SK-N-SH (cell line): ENCODE measurements around the gene TRAF3IP1. TPM values are rescaled to one million over a fixed set of nuclear protein-coding genes. Genes with fewer than 3 reads are reported as not detected.

Experiments used
- CTCF ChIA-PET: fragments of 300-600, 350-600 bp; formaldehyde crosslinking; extraction: SDS; loops from one replicate; lab custom pipeline; 2021; lab: Yijun Ruan, JAX
- POLR2A ChIA-PET: fragments of 350-600 bp; sonication (Branson Sonifier 250); formaldehyde crosslinking; extraction: SDS; loops from one replicate; lab custom pipeline; 2020; ENCODE audit warnings: antibody characterized with exemption, inconsistent platforms; lab: Yijun Ruan, JAX
- DNase-seq: peaks from one replicate; pipeline ENCODE4 v3.0.0; 2012
- H2AFZ ChIP-seq: fragments of 200-600 bp; sonication (generic); 2 replicates; pipeline ENCODE4 v1.8.1; 2016; ENCODE audit warnings: antibody characterized with exemption, mild to moderate bottlenecking, low read depth
- H3F3A ChIP-seq: fragments of 200-600 bp; sonication (generic); replicated peaks from 2 replicates; pipeline ENCODE3; 2016; ENCODE audit warnings: antibody characterized with exemption, mild to moderate bottlenecking; ENCODE audit not compliant: insufficient read depth
- H3K27ac ChIP-seq, 2 experiments: fragments of 200-500 bp in 1 of 2; fragments of 200-600 bp in 1 of 2; sonication (Bioruptor generic) in 1 of 2; sonication (generic), shearing (Covaris generic) in 1 of 2; 2 replicates each; pipeline versions ENCODE4 v1.5.1 to v1.6.1; 2014 to 2016; ENCODE audit warnings: low read depth in 2 of 2, inconsistent platforms in 1 of 2, low read length in 1 of 2, mild to moderate bottlenecking in 1 of 2, mixed read lengths in 1 of 2
- H3K27me3 ChIP-seq: fragments of 200-600 bp; sonication (generic), shearing (Covaris generic); 2 replicates; pipeline ENCODE4 v1.6.1; 2016; ENCODE audit warnings: mixed run types; ENCODE audit not compliant: insufficient read depth
- H3K36me3 ChIP-seq, 2 experiments: fragments of 200-500 bp in 1 of 2; fragments of 200-600 bp in 1 of 2; sonication (Bioruptor generic) in 1 of 2; sonication (generic) in 1 of 2; replicated peaks in 1 of 2; 2 replicates each; pipeline versions ENCODE3 to v1.5.1; 2014 to 2016; ENCODE audit warnings: low read length in 1 of 2, mild to moderate bottlenecking in 1 of 2; ENCODE audit not compliant: insufficient read depth in 2 of 2, control insufficient read depth in 1 of 2
- H3K4me1 ChIP-seq, 2 experiments: fragments of 200-500 bp in 1 of 2; fragments of 200-600 bp in 1 of 2; sonication (Bioruptor generic) in 1 of 2; sonication (generic), shearing (Covaris generic) in 1 of 2; 2 replicates each; pipeline versions ENCODE4 v1.5.1 to v1.6.1; 2014 to 2016; ENCODE audit warnings: low read depth in 1 of 2, low read length in 1 of 2, mixed run types in 1 of 2; ENCODE audit not compliant: insufficient read depth in 2 of 2, control insufficient read depth in 1 of 2
- H3K4me2 ChIP-seq: fragments of 200-600 bp; sonication (generic), shearing (Covaris generic); 2 replicates; pipeline ENCODE4 v1.6.1; 2017; ENCODE audit warnings: mixed run types
- H3K4me3 ChIP-seq, 2 experiments: fragments of 200-500 bp in 1 of 2; fragments of 200-600 bp in 1 of 2; sonication (Bioruptor generic) in 1 of 2; sonication (generic), shearing (Covaris generic) in 1 of 2; 2 replicates each; pipeline versions ENCODE4 v1.5.1 to v1.8.1; 2014 to 2016; ENCODE audit warnings: low read depth in 2 of 2, inconsistent platforms in 1 of 2, low read length in 1 of 2, mild to moderate bottlenecking in 1 of 2, mixed read lengths in 1 of 2, moderate library complexity in 1 of 2
- H3K79me2 ChIP-seq: fragments of 200-600 bp; sonication (generic); 2 replicates; pipeline ENCODE4 v1.8.1; 2017; ENCODE audit warnings: mild to moderate bottlenecking; ENCODE audit not compliant: insufficient read depth
- H3K9ac ChIP-seq: fragments of 200-600 bp; sonication (generic); 2 replicates; pipeline ENCODE4 v1.6.1; 2017; ENCODE audit warnings: mixed run types
- H3K9me2 ChIP-seq: fragments of 200-600 bp; sonication (generic); 2 replicates; pipeline ENCODE4 v1.6.1; 2017; ENCODE audit warnings: mixed run types
- H3K9me3 ChIP-seq: fragments of 200-600 bp; sonication (generic); 2 replicates; pipeline ENCODE4 v1.6.1; 2017; ENCODE audit warnings: mixed run types, mild to moderate bottlenecking, moderate library complexity
- H4K20me1 ChIP-seq: fragments of 200-600 bp; sonication (generic); 2 replicates; pipeline ENCODE4 v1.6.1; 2017; ENCODE audit warnings: mild to moderate bottlenecking, mixed run types; ENCODE audit not compliant: insufficient read depth
- EP300 ChIP-seq, 2 experiments: IDR thresholded peaks; 2 replicates each; pipeline versions ENCODE4 v1.4.0 to v1.6.1; 2012; ENCODE audit warnings: borderline replicate concordance in 1 of 2, low read depth in 1 of 2, low read length in 1 of 2
- EZH2phosphoT487 ChIP-seq: fragments of 200-600 bp; sonication (generic); IDR thresholded peaks from 2 replicates; pipeline ENCODE4 v1.6.1; 2017; ENCODE audit warnings: low read depth, mixed run types, mild to moderate bottlenecking, antibody characterized with exemption, moderate library complexity, borderline replicate concordance
- GATA2 ChIP-seq: sonication (generic); formaldehyde crosslinking; IDR thresholded peaks from 2 replicates; pipeline ENCODE4 v1.5.0; 2020; ENCODE audit warnings: mild to moderate bottlenecking, missing genetic modification reagents
- POLR2AphosphoS5 ChIP-seq: IDR thresholded peaks from 2 replicates; pipeline ENCODE4 v1.6.1; 2012; ENCODE audit warnings: low read depth, low read length
- RAD21 ChIP-seq: IDR thresholded peaks from 2 replicates; pipeline ENCODE4 v1.6.1; 2012; ENCODE audit warnings: mild to moderate bottlenecking, low read length
- RFX5 ChIP-seq: IDR thresholded peaks from 2 replicates; pipeline ENCODE4 v1.6.1; 2012; ENCODE audit warnings: mild to moderate bottlenecking, improper control_type of control experiment, low read length
- RXRA ChIP-seq: IDR thresholded peaks from 2 replicates; pipeline ENCODE4 v1.4.0; 2012; ENCODE audit warnings: low read depth, mild to moderate bottlenecking, borderline replicate concordance
- SMC3 ChIP-seq: IDR thresholded peaks from 2 replicates; pipeline ENCODE4 v1.6.1; 2012; ENCODE audit warnings: low read depth, low read length, improper control_type of control experiment
- USF1 ChIP-seq: IDR thresholded peaks from 2 replicates; pipeline ENCODE4 v1.4.0; 2012; ENCODE audit warnings: low read depth, borderline replicate concordance
- YY1 ChIP-seq: IDR thresholded peaks from 2 replicates; pipeline ENCODE4 v1.4.0; 2012; ENCODE audit warnings: low read depth, mild to moderate bottlenecking
- WGBS: methylation state at CpG from one replicate; pipeline ENCODE4 v1.1.6; 2017; ENCODE audit warnings: low lambda C conversion rate; 5-methylcytosine and 5-hydroxymethylcytosine counted together
- polyA plus RNA-seq, 3 experiments: library from polyadenylated mRNA; depleted of rRNA; stranded (reverse); fragments of >200 nt; gene quantifications; 2 replicates each; pipeline ENCODE4 v1.2.3, GENCODE V29; 2012
- TF ChIP-seq, protein P1 (sequence below): IDR thresholded peaks from 2 replicates; pipeline ENCODE4 v1.6.1; 2012; ENCODE audit warnings: mild to moderate bottlenecking, low read depth, low read length, moderate library complexity
- TF ChIP-seq, protein P2 (sequence below): fragments of 150-350 bp; IDR thresholded peaks from 2 replicates; pipeline ENCODE4 v1.6.1; 2017; ENCODE audit warnings: antibody characterized with exemption, low read length, low read depth, borderline replicate concordance
- TF ChIP-seq, protein P3 (sequence below): IDR thresholded peaks from 2 replicates; pipeline ENCODE4 v1.4.0; 2012; ENCODE audit warnings: low read depth

The TRAF3IP1 gene
- polyA plus RNA-seq, 1 of the 3 experiments (the other 2 are of a cell fraction), result 15.0 TPM

- H4K20me1 ChIP-seq, result no peaks in the 10 kb centered on the region
- CTCF ChIA-PET, result interaction anchor here (1.6 to 6.6 kb wide), 4 partner anchors 9 to 39 kb away, joined by 3 to 72 read pairs (median 11); partner anchors contain the start of gene PER2
Measured at GRCh38 chr2:238277695-238278094, 42.6 kb upstream of the TRAF3IP1 start.

More at GRCh38 chr2:238277695-238278094, 42.6 kb upstream of the TRAF3IP1 start:
- TF ChIP-seq GATA2 (no peak), RFX5 (no peak), RXRA (no peak), POLR2AphosphoS5 (no peak), USF1 (no peak), EP300 (IDR thresholded peaks at IDR 0.05; ENCODE audit: borderline replicate concordance in 1 of 2, low read depth in 1 of 2, low read length in 1 of 2) (no peak), EZH2phosphoT487 (no peak), SMC3 (no peak), RAD21 (no peak), YY1 (no peak)
- TF ChIP-seq, protein P1, sequence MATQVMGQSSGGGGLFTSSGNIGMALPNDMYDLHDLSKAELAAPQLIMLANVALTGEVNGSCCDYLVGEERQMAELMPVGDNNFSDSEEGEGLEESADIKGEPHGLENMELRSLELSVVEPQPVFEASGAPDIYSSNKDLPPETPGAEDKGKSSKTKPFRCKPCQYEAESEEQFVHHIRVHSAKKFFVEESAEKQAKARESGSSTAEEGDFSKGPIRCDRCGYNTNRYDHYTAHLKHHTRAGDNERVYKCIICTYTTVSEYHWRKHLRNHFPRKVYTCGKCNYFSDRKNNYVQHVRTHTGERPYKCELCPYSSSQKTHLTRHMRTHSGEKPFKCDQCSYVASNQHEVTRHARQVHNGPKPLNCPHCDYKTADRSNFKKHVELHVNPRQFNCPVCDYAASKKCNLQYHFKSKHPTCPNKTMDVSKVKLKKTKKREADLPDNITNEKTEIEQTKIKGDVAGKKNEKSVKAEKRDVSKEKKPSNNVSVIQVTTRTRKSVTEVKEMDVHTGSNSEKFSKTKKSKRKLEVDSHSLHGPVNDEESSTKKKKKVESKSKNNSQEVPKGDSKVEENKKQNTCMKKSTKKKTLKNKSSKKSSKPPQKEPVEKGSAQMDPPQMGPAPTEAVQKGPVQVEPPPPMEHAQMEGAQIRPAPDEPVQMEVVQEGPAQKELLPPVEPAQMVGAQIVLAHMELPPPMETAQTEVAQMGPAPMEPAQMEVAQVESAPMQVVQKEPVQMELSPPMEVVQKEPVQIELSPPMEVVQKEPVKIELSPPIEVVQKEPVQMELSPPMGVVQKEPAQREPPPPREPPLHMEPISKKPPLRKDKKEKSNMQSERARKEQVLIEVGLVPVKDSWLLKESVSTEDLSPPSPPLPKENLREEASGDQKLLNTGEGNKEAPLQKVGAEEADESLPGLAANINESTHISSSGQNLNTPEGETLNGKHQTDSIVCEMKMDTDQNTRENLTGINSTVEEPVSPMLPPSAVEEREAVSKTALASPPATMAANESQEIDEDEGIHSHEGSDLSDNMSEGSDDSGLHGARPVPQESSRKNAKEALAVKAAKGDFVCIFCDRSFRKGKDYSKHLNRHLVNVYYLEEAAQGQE, result no peak
- TF ChIP-seq, protein P2, sequence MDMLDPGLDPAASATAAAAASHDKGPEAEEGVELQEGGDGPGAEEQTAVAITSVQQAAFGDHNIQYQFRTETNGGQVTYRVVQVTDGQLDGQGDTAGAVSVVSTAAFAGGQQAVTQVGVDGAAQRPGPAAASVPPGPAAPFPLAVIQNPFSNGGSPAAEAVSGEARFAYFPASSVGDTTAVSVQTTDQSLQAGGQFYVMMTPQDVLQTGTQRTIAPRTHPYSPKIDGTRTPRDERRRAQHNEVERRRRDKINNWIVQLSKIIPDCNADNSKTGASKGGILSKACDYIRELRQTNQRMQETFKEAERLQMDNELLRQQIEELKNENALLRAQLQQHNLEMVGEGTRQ, result no peak
- TF ChIP-seq, protein P3, sequence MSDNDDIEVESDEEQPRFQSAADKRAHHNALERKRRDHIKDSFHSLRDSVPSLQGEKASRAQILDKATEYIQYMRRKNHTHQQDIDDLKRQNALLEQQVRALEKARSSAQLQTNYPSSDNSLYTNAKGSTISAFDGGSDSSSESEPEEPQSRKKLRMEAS, result no peak
- POLR2A ChIA-PET, result no interaction called here
- H3F3A ChIP-seq, result no peaks in the 10 kb centered on the region
- no peaks in the 10 kb centered on the region for H3K9me3 ChIP-seq
- H3K4me3 ChIP-seq, result no peak overlapping the region
- no peak overlapping the region for H2AFZ ChIP-seq
- no peak for DNase-seq
- H3K4me2 ChIP-seq, result no peak overlapping the region
- 0 out of 2 replicates have a peak, but pooled peaks cover 3% of the 10 kb centered on the region for H3K79me2 ChIP-seq
- H3K4me1 ChIP-seq, result no peaks in the 10 kb centered on the region
- H3K27ac ChIP-seq, result no peak overlapping the region
- no peaks in the 10 kb centered on the region for H3K27me3 ChIP-seq
- H3K9ac ChIP-seq, result no peak overlapping the region
- peaks cover 0 to 2% of the 10 kb centered on the region in 2 experiments for H3K36me3 ChIP-seq
- H3K9me2 ChIP-seq, result no peaks in the 10 kb centered on the region
- 94% methylated on average over 14 of the region's 15 CpGs for WGBS
